Bone marrow (tissue), 2 donors: ENCODE data around the gene TTC27.

Experiments used
- DNase-seq, 2 donors: peaks; one replicate each; lab custom pipeline; 2025; lab: John Stamatoyannopoulos, UW

The TTC27 gene

GRCh38 chr2:32668254-32668653, 40.4 kb downstream of the TTC27 start:
- DNase-seq: no peak

- no peak for DNase-seq
Observed at GRCh38 chr2:32671885-32672533, 44.2 kb downstream of the TTC27 start.

DNA sequence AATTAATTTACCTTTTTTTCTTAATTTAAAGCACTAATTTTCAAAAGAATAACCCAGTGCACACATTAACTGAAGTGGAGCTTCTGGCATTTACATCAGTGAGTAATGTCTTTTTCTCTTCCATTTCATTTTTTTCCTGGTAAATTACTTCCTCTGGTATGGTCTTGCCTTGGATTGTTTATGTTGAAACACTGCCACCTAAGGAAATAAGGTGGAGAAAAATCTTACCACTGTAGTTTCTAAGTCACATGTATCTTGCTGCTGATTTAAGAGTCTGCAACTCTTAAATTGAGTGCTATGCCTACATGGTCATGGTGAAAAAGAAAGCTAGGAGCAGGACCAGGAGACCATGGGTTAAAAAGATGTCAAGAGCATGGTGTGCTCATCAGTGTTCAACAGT, 51.0 kb downstream of the TTC27 start:
- DNase-seq: no peak

DNA sequence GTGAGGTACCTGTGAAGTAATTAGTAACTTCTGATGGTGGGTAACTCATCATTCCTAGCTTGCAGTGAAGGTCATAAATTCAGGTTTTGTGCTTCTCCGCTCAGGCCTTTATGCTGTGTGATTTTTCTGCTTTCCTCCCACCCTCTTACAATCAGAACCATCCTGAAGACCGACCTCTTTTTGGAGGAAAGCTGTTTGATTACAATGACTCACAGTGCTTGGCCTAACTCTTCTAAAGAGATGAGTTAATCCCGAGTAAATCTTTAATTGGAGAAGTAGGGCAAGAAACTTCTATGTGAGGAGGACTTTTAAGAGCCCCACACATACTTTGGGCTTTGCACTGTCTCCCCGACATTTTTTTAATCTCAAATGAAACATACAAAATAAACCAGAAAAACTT, 53.1 kb downstream of the TTC27 start:
- no peak for DNase-seq

- DNase-seq: no peak
Observed at GRCh38 chr2:32683520-32684086, 55.8 kb downstream of the TTC27 start.

GRCh38 chr2:32688541-32688940, 60.7 kb downstream of the TTC27 start:
- DNase-seq: no peak

DNA sequence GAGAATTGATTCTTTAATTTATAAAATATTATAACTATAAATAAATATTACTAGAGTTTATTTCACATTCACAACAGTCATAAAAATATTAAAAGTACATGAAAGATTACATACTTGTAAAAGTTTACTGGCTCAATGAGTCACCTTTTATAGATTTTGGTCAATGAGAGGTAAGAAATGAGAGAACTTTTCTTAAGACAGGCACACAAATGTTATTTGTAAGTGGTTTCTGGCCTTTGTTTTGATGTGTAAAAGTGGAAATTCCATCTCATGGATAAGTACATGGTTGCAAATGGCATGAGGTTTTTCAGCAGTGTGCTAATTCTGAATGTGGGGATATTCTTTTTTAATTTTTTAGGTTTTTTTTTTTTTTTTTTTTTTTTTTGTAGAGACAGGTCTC, 63.8 kb downstream of the TTC27 start:
- DNase-seq: no peak

DNA sequence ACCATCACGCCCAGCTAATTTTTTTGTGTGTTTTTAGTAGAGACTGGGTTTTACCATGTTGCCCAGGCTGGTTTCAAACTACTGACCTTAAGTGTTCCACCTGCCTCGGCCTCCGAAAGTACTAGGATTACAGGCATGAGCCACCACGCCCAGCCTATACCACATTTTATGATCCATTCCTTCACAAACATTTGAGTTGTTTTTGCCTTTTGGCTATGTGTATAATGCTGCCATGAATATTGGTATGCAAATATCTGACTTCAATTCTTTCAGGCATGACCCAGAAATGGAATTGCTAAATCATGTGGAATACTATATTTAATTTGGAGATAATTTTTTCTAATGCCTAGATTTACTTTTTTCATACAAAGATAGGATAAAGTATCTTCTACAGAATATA, 68.6 kb downstream of the TTC27 start:
- no peak for DNase-seq

- DNase-seq: no peak
Observed at GRCh38 chr2:32697156-32697555, 69.3 kb downstream of the TTC27 start.

GRCh38 chr2:32699151-32699550, 71.3 kb downstream of the TTC27 start:
- no peak for DNase-seq

DNA sequence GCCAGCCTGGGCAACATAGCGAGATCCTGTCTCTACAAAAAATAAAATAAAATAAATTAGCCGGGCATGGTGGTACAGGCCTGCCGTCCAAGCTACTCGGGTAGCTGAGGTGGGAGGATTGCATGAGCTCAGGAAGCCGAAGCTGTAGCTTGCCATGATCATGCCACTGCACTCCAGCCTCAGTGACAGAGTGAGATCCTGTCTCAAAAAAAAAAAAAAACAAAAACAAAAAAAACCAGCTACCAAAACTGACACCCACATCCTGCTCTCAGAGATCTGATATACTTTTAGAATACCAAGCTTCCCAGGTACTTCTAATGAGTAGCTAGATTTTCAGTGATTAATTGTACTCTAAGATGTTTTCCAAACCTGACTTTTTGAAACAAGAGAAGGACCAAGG, 74.0 kb downstream of the TTC27 start:
- no peak for DNase-seq

GRCh38 chr2:32702303-32703064, 74.6 kb downstream of the TTC27 start:
- DNase-seq: no peak

DNA sequence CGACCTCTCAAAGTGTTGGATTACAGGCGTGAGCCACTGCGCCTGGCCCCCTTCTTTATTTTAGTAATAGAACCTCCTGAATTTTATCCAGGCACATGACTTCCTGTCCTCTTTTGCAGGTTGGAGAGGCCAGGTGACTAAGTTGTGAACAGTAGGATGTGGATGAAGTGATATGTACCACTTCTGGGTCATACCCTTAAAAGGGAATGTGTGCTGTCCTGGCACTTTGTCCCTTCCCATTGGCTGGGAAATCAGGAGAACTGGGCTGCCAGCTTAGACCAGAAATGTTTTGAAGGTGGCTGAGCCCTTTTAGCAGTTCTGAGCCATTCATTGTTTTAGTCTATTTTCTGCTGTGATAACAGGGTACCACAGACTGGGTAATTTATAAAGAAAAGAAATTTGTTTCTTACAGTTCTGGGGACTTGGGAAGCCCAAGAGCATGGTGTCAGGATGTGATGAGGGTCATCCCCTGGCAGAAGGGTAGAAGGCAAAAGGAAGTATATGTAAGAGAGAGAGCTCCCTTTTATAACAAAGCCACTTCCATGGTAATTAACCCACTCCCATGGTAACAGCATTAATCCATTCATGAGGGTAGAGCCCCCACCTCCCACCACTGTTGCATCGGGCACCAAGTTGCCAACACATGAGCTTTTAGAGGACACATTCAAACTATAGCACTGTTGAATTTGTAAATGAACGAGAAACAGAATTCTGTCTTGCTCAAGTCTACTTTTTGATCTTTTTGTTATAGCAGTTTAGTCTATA, 79.1 kb downstream of the TTC27 start:
- DNase-seq: no peak

DNA sequence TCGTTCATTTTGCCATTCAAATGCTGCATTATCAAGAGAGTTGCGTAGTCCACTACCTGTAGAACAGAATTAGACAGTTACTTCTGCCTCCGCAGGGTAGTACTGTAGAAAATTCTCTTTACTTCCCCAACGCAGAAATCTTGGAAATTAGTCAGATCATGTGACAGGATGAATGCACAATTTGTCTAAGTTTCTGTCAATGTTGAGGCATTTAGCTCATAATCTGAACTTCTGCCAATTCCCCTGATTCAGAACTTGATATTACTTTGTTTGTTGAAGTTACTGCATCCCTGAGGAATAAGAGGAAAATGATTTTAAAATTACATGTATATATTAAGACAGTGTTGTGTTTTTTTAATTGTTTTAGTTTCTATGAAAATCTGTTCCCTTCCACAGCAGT, 83.4 kb downstream of the TTC27 start:
- no peak for DNase-seq

GRCh38 chr2:32711908-32712501, 84.2 kb downstream of the TTC27 start:
- no peak for DNase-seq

DNA sequence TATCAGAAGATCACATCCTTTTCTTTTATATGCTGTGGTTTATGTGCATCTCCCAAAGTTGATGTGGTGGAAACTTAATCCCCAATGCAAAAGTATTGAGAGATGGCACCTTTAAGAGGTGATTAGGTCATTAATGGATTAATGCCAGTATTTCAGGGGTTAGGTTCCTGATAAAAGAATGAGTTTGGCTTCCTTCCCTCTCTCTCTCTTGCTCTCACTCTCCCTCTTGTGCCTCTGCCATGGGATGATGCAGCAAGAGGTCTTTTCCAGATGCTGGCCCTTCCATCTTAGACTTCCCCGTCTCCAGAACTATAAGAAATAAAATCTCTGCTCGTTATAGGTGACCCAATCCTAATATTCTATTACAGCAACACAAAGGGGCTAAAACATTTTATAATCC, 85.0 kb downstream of the TTC27 start:
- no peak for DNase-seq

DNA sequence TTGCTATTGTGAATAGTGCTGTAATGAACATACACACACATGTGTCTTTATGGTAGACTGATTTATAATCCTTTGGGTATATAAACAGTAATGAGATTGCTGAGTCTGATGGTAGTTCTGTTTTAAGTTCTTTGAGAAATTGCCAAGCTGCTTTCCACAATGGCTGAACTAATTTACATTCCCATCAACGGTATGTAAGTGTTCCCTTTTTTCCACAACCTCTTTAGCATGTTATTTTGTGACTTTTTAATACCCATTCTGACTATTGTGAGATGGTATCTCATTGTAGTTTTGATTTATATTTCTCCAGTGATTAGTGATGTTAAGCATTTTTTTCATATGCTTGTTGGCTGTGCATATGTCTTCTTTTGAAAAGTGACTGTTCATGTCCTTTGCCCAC, 86.7 kb downstream of the TTC27 start:
- no peak for DNase-seq

DNA sequence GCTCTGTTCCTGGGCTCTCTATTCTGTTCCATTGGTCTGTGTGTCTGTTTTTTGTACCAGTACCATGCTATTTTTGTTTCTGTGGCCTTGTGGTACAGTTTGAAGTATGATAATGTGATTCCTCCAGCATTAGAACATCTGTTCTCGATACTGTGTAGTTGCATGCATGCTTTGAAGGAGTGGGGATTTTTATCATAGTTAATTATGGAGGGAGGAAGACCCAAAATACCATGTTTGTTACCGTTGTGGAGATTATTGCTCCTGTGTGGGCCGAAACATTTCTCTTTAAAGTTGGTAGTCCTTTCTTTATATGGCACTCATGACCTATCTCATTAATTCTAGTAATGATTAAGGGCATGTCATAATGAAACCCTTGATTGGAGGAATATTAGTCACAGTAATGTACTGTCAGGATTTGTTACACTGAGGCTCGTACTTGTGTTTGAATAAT, 87.6 kb downstream of the TTC27 start:
- no peak for DNase-seq

DNA sequence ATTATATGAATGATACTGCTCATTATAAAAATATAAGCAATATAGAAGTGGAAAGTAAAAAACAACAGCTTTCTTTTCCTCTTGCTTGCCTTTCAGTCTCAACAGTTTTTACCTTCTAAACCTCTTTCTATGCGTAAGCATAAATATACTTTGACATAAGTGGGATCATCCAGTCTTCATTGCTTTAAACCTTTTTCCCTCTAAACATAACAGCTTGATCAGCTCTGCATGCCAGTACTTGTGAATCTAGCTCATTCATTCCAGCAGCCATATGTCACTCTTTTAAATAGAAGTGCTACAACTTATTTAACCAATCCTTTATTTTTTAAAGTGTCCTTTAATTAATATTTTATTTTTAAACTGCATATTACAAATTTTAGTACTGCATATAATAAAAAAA, 88.1 kb downstream of the TTC27 start:
- DNase-seq: no peak

DNA sequence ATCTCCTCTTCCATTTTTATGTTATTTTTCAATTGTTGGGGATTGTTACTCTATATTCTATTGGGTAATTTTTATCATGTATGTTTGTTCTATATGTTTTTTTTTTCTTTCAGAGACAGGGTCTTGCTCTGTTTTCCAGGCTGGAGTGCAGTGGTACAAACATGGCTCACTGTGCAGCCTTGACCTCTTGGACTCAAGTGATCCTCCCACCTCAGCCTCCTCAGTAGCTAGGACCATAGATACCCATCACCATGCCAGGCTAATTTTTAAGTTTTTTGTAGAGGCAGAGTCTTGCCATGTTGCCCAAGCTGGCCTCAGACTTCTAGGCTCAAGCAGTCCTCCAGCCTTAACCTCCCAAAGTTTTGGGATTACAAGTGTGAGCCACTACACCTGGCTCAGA, 88.7 kb downstream of the TTC27 start:
- no peak for DNase-seq

- DNase-seq: no peak
Observed at GRCh38 chr2:32718752-32719151, 90.9 kb downstream of the TTC27 start.

DNA sequence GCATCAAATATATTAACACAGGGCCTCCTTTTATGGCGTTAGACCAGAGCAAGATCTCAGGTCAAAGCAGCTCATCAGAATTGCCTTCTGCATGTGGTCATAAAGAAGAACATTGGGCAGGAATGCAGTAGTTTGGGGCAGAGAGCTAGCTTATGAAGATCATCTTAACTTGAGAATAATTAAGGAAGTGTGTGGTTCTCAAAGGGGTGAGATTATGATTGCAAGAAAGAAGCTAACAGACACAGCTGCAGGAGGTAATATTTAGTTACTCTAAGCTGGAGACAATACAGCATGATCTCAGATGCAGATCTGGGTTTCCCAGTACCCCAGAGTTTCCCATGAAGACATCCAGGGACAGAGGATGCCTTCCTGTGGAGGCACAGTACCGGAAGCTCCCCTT, 91.6 kb downstream of the TTC27 start:
- DNase-seq: no peak
